ENCODE measurements around the gene ABLIM2.

DNA sequence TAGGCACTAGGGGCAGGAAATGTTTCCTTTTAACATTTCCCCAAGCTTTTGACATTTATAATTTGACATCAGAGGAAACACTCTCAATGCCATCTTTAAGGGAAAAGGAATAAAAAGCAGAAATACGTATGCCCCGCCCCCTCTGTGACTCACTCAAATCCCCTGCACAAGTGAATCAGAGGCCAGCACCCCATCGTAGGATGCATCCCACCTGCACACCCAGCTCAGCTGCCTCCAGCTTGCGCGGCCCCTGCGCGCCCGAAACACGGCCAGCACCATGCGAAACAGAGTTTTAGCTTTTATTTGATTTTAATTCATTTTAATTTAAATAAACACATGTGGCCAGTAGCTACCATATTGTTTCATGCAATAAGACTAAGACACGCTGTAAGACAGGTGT, 29.5 kb downstream of the ABLIM2 start:
- TF ChIP-seq, protein P1, sequence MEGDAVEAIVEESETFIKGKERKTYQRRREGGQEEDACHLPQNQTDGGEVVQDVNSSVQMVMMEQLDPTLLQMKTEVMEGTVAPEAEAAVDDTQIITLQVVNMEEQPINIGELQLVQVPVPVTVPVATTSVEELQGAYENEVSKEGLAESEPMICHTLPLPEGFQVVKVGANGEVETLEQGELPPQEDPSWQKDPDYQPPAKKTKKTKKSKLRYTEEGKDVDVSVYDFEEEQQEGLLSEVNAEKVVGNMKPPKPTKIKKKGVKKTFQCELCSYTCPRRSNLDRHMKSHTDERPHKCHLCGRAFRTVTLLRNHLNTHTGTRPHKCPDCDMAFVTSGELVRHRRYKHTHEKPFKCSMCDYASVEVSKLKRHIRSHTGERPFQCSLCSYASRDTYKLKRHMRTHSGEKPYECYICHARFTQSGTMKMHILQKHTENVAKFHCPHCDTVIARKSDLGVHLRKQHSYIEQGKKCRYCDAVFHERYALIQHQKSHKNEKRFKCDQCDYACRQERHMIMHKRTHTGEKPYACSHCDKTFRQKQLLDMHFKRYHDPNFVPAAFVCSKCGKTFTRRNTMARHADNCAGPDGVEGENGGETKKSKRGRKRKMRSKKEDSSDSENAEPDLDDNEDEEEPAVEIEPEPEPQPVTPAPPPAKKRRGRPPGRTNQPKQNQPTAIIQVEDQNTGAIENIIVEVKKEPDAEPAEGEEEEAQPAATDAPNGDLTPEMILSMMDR (IDR thresholded peaks at IDR 0.05 in 4 of 5, conservative IDR thresholded peaks at IDR 0.05 in 1 of 5): no peak
- no peak for TF ChIP-seq POLR2A (IDR thresholded peaks at IDR 0.05)

All from gastrocnemius medialis (tissue), 4 donors.